ENCODE measurements around the gene TSPAN9.

Gene TSPAN9

DNA sequence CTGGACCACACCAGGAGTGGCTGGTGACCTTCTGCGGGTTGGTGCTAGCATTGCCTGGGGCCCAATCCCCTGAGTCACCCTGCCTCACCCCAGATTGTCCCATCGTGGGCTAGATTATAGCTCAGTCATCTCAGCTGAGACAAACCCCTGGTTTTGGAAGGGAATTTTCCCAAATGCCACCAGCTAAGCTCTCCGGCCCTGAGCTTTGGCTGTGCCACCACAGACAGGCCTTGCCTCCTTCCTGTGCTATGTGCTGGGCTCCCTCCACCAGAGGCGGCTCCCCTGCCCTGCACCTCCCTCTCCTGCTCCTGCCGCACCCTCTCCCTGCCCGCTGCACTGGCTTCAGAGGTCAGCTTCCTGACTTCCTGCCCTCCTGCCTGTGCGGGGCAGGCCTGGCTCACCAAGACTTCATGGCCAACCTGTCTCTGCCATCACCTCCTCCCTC lies 196.3 kb downstream of the TSPAN9 start:
- no peak for TF ChIP-seq MYC (IDR thresholded peaks at IDR 0.05; ENCODE audit: low read depth, low read length)
- TF ChIP-seq POLR2A (IDR thresholded peaks at IDR 0.05; ENCODE audit: extremely low read depth, insufficient read length): no peak
- TF ChIP-seq, protein P1, sequence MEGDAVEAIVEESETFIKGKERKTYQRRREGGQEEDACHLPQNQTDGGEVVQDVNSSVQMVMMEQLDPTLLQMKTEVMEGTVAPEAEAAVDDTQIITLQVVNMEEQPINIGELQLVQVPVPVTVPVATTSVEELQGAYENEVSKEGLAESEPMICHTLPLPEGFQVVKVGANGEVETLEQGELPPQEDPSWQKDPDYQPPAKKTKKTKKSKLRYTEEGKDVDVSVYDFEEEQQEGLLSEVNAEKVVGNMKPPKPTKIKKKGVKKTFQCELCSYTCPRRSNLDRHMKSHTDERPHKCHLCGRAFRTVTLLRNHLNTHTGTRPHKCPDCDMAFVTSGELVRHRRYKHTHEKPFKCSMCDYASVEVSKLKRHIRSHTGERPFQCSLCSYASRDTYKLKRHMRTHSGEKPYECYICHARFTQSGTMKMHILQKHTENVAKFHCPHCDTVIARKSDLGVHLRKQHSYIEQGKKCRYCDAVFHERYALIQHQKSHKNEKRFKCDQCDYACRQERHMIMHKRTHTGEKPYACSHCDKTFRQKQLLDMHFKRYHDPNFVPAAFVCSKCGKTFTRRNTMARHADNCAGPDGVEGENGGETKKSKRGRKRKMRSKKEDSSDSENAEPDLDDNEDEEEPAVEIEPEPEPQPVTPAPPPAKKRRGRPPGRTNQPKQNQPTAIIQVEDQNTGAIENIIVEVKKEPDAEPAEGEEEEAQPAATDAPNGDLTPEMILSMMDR (IDR thresholded peaks at IDR 0.05; ENCODE audit: low read depth, low read length): no peak
- TF ChIP-seq, protein P2, sequence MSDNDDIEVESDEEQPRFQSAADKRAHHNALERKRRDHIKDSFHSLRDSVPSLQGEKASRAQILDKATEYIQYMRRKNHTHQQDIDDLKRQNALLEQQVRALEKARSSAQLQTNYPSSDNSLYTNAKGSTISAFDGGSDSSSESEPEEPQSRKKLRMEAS (IDR thresholded peaks at IDR 0.05; ENCODE audit: low read depth, low read length): no peak
- H3K4me3 ChIP-seq (ENCODE audit: low read depth, low read length): no peak overlapping the region
- no peak for DNase-seq (ENCODE audit: low read depth)

DNA sequence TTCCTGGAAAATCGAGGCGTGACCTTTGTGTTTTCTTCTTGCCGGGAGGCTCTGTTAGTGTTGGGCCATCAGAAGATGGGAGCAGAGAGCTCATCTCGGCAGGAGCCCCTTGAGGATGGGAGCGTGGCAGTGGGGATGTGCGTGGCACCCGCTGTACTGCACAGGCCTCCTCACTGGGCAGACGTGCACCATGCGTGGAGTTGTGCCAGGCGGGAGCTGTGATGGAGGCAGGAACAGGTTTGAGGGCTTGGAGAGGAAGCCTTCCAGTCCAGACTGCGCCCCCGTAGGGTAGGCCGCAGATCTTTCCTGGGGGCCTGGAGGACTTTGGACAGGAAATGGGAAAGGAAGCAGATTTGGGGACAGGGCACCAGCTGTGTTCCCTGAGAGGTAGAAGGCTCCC lies 197.5 kb downstream of the TSPAN9 start:
- no peak overlapping the region for H3K4me3 ChIP-seq (ENCODE audit: low read depth, low read length)
- TF ChIP-seq, protein P2 (IDR thresholded peaks at IDR 0.05; ENCODE audit: low read depth, low read length): no peak
- TF ChIP-seq MYC (IDR thresholded peaks at IDR 0.05; ENCODE audit: low read depth, low read length) (no peak), POLR2A (IDR thresholded peaks at IDR 0.05; ENCODE audit: extremely low read depth, insufficient read length) (no peak)
- TF ChIP-seq, protein P1 (IDR thresholded peaks at IDR 0.05; ENCODE audit: low read depth, low read length): no peak
- DNase-seq (ENCODE audit: low read depth): no peak

DNA sequence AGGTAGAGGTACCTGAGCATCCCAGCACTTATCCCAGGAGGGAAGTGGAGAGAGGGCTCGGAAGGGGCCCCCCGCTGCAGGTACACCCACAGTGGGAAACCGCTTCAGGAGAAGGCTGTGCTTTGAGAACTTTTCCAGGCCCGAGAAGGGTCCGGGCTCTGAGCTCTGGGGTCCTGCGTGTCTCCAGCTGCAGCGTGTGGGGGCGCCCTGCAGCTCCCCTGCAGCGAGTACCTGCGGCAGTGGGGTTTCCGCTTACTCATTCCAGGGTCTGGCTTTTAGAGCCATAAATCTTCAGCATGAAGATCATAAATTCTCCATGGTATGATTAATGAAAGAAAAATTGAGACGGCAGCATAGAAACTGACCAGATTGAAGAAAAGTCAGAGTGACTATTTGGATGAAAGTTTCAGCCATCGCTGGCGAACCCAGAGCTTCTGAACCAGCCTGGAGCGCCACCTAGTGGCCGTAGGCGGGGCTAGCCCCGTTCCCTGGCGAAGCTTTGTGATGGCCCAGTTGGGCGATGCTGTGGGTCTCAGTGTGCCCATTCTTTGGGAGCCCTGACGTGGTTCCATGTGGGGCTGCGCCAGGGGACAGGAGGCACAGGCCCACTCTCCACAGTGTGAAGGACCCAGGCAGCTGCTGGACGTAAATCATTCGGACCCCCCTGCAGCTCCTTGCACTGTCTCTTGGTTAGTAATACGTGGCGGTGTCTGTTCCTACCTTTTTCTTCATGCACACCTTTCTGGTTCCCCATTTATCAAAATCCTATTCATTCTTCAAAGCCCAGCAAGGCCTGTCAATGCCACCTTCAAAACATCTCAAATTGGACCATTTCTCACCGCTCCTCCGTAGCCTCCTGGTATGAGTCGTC lies 198.2 kb downstream of the TSPAN9 start:
- TF ChIP-seq MYC (IDR thresholded peaks at IDR 0.05; ENCODE audit: low read depth, low read length): no peak
- TF ChIP-seq, protein P1 (IDR thresholded peaks at IDR 0.05; ENCODE audit: low read depth, low read length): peak; percentile 93
- no peak for TF ChIP-seq POLR2A (IDR thresholded peaks at IDR 0.05; ENCODE audit: extremely low read depth, insufficient read length)
- TF ChIP-seq, protein P2 (IDR thresholded peaks at IDR 0.05; ENCODE audit: low read depth, low read length): no peak

DNA sequence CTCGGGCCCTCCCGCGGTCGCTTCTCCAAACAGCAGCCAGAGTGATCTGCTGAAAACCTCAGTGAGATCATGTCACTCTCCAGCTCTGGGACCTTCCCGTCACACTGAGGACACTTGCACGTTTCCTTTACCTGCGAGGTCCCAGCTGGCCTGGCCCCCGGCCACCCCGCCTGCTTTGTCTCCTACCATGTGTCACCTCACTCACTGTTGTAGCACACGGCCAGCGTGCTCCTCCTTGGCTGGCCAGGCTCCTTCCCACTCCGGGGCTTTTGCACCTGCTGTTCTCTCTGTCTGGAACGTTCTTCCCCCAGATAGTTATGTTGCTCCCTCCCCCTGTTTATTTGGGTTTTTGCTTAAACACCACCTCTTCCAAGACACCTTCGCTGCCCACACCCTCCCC lies 199.0 kb downstream of the TSPAN9 start:
- TF ChIP-seq, protein P1 (IDR thresholded peaks at IDR 0.05; ENCODE audit: low read depth, low read length): no peak
- TF ChIP-seq POLR2A (IDR thresholded peaks at IDR 0.05; ENCODE audit: extremely low read depth, insufficient read length) (no peak), MYC (IDR thresholded peaks at IDR 0.05; ENCODE audit: low read depth, low read length) (no peak)
- TF ChIP-seq, protein P2 (IDR thresholded peaks at IDR 0.05; ENCODE audit: low read depth, low read length): no peak
- no peak overlapping the region for H3K4me3 ChIP-seq (ENCODE audit: low read depth, low read length)
- no peak for DNase-seq (ENCODE audit: low read depth)

More for the DNA sequence above, 198.2 kb downstream of the TSPAN9 start:
- DNase-seq (ENCODE audit: low read depth): peak; percentile 67
- no peak overlapping the region for H3K4me3 ChIP-seq (ENCODE audit: low read depth, low read length)

DNA sequence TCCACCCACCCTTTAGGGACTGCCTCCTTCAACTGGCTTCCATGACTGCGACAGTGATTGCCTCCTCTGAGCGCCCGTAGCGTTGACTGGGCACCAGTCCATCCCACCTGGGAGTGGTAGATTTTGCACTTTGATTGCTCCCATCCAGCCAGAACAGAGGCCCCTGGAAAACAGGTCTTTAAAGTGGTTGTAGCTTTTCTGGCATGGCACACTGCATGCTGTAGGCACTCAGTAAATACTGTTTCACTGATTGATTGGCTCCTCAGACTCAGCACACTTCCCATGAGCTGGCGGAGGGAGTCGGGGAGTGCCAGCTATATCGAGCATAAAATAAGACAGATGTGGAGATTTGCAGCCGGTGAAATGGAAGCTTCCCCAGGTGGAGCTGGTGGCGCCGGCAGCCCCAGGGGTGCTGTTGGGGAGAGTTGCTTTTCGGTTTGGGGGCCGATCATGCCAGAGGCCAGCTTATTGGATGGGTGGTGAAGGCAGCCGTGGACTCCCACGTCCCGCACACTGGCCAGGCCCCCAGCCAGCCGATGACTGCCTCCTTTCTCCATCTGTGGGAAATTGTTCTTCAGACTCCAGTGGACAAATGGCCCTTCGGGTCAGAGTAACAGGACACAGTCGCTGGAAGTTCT lies 200.2 kb downstream of the TSPAN9 start:
- no peak overlapping the region for H3K4me3 ChIP-seq (ENCODE audit: low read depth, low read length)
- no peak for DNase-seq (ENCODE audit: low read depth)
- TF ChIP-seq, protein P2 (IDR thresholded peaks at IDR 0.05; ENCODE audit: low read depth, low read length): no peak
- TF ChIP-seq POLR2A (IDR thresholded peaks at IDR 0.05; ENCODE audit: extremely low read depth, insufficient read length) (no peak), MYC (IDR thresholded peaks at IDR 0.05; ENCODE audit: low read depth, low read length) (no peak)
- TF ChIP-seq, protein P1 (IDR thresholded peaks at IDR 0.05; ENCODE audit: low read depth, low read length): no peak

Data from NB4 (cell line).